Lung microvascular endothelial cell (primary cell): Measurements from ENCODE around the gene MAGEF1. TPM values are rescaled to one million over a fixed set of nuclear protein-coding genes. Genes with fewer than 3 reads are reported as not detected.

Source experiments
- DNase-seq, 2 donors: peaks; one replicate each; pipeline versions ENCODE4 v3.0.0 to v3.0.0-alpha.2; 2010; ENCODE audit warnings: low read depth in 2 of 2
- total RNA-seq: library from RNA; depleted of rRNA; stranded (reverse); fragments of >200 nt; gene quantifications from 2 replicates; pipeline ENCODE4 v1.2.1, GENCODE V29; 2014

Gene MAGEF1
- total RNA-seq, 1 donor from 2014 or later, result 13.9 TPM

- DNase-seq, result no peak
Observed at GRCh38 chr3:184691397-184692231, 20.2 kb downstream of the MAGEF1 start.

- DNase-seq, result no peak
Observed at GRCh38 chr3:184690192-184690883, 21.5 kb downstream of the MAGEF1 start.

GRCh38 chr3:184688882-184689271 lies 23.0 kb downstream of the MAGEF1 start:
- DNase-seq, result no peak

GRCh38 chr3:184688251-184688881 lies 23.5 kb downstream of the MAGEF1 start:
- DNase-seq, result no peak

GRCh38 chr3:184687363-184688015 lies 24.4 kb downstream of the MAGEF1 start:
- DNase-seq, result peak in 1 of 2 donors; percentile 20

GRCh38 chr3:184685646-184686045 lies 26.2 kb downstream of the MAGEF1 start:
- DNase-seq, result no peak

- DNase-seq, result no peak
Observed at GRCh38 chr3:184685055-184685454, 26.8 kb downstream of the MAGEF1 start.

- DNase-seq, result no peak
Observed at GRCh38 chr3:184683900-184684560, 27.8 kb downstream of the MAGEF1 start.

GRCh38 chr3:184683234-184683633 lies 28.6 kb downstream of the MAGEF1 start:
- no peak for DNase-seq

- no peak for DNase-seq
Observed at GRCh38 chr3:184682671-184683070, 29.2 kb downstream of the MAGEF1 start.

GRCh38 chr3:184680385-184681345 lies 31.2 kb downstream of the MAGEF1 start:
- no peak for DNase-seq

- no peak for DNase-seq
Observed at GRCh38 chr3:184679056-184679816, 32.6 kb downstream of the MAGEF1 start.

- no peak for DNase-seq
Observed at GRCh38 chr3:184678317-184679055, 33.4 kb downstream of the MAGEF1 start.

- DNase-seq, result no peak
Observed at GRCh38 chr3:184677344-184678316, 34.2 kb downstream of the MAGEF1 start.

GRCh38 chr3:184676927-184677326 lies 34.9 kb downstream of the MAGEF1 start:
- DNase-seq, result no peak

- DNase-seq, result no peak
Observed at GRCh38 chr3:184674626-184675025, 37.2 kb downstream of the MAGEF1 start.
